ENCODE results near the gene BRD9. TPM values are rescaled to one million over a fixed set of nuclear protein-coding genes. Genes with fewer than 3 reads are reported as not detected.

Gene BRD9
- total and polyA plus RNA-seq, 2 donors (not counting 3 experiments of a cell fraction or from before 2014, with no cell fraction given), result 17.6 to 67.6 TPM

DNA sequence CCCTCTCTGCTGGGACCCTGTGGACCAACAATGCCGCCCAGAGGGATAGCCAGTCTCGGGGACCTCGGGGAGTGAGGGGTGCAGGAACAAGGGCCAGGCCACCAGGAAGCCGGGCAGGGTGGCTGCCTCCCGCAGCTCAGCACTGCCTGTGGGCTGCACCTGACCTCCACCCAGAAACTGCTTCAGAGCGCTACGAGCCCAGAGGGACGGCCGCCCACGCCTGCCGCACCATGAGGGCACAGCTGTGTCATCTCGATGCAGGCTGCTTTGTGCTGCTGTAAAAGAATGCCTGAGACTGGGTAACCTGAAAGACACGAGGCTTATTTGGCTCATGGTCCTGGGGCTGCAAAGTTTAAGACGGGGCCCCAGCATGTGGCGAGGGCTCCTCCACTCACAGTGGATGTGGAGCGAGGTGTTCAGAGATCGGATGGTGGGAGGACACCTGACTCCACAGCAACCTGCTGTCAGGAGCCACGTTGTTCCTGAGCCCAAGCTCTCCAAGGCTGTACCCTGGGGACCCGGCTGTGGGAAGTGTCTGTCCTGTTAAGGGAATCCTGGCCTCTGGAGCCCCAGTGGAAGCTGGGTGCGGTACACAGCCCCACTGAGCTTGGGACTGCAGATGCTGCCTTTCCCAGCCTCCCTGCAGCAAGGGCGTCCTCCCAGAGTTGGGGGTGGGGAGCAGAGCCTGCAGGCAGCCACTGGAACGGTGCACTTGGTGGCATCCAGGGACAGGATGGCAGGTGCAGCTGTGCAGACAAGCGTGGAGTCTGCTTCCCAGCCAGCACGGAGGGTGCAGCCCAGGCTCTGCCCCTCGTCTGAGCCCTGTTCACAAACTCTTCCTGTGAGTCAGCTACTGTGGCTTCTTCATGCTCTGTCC is 30.0 kb downstream of the BRD9 start:
- no peak for TF ChIP-seq POLR2AphosphoS5 (IDR thresholded peaks at IDR 0.05; ENCODE audit: insufficient read depth, low read depth, low read length)
- no peak for TF ChIP-seq GATA2 (IDR thresholded peaks at IDR 0.05; ENCODE audit: insufficient read depth, insufficient read length, low read depth, low read length)
- TF ChIP-seq, protein P1, sequence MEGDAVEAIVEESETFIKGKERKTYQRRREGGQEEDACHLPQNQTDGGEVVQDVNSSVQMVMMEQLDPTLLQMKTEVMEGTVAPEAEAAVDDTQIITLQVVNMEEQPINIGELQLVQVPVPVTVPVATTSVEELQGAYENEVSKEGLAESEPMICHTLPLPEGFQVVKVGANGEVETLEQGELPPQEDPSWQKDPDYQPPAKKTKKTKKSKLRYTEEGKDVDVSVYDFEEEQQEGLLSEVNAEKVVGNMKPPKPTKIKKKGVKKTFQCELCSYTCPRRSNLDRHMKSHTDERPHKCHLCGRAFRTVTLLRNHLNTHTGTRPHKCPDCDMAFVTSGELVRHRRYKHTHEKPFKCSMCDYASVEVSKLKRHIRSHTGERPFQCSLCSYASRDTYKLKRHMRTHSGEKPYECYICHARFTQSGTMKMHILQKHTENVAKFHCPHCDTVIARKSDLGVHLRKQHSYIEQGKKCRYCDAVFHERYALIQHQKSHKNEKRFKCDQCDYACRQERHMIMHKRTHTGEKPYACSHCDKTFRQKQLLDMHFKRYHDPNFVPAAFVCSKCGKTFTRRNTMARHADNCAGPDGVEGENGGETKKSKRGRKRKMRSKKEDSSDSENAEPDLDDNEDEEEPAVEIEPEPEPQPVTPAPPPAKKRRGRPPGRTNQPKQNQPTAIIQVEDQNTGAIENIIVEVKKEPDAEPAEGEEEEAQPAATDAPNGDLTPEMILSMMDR (IDR thresholded peaks at IDR 0.05; ENCODE audit: extremely low read depth in 1 of 2, insufficient read depth in 1 of 2, low read depth in 1 of 2, low read length in 2 of 2), result no peak
- no peak for TF ChIP-seq JUN (IDR thresholded peaks at IDR 0.05; ENCODE audit: borderline replicate concordance, insufficient read depth, insufficient read length, low read depth)
- no peak for TF ChIP-seq POLR2A (IDR thresholded peaks at IDR 0.05; ENCODE audit: low read depth, low read length)
- TF ChIP-seq FOS (IDR thresholded peaks at IDR 0.05; ENCODE audit: borderline replicate concordance, insufficient read depth, low read length), result no peak
- TF ChIP-seq MYC (IDR thresholded peaks at IDR 0.05; ENCODE audit: low read depth, low read length), result no peak
- TF ChIP-seq EZH2 (IDR thresholded peaks at IDR 0.05; ENCODE audit: borderline replicate concordance, low read depth, low read length, severe bottlenecking), result no peak
- TF ChIP-seq, protein P2, sequence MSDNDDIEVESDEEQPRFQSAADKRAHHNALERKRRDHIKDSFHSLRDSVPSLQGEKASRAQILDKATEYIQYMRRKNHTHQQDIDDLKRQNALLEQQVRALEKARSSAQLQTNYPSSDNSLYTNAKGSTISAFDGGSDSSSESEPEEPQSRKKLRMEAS (IDR thresholded peaks at IDR 0.05; ENCODE audit: insufficient read depth, insufficient read length), result no peak
- H3K4me2 ChIP-seq (ENCODE audit: insufficient read depth, low read length), result no peak overlapping the region
- dilution Hi-C loops (cut with MboI; ENCODE audit: extremely low pct_ligation_motif_present, low sequenced_read_pairs), result no loop called here
- no peaks in the 10 kb centered on the region for H3K9me3 ChIP-seq (replicated peaks; ENCODE audit: control insufficient read depth, insufficient read depth, low read length)
- FAIRE-seq (no peak), DNase-seq (ENCODE audit: low read depth, low spot score) (no peak)
- intact Hi-C loops (cut with micrococcal nuclease), result no loop called here
- no peak overlapping the region for H2AFZ ChIP-seq (ENCODE audit: low read depth, low read length)
- no peaks in the 10 kb centered on the region for H3K79me2 ChIP-seq (ENCODE audit: control insufficient read depth, insufficient read depth, low read length)
- H3K9me1 ChIP-seq (replicated peaks; ENCODE audit: control insufficient read depth, extremely low read depth, insufficient read depth, low read length), result no peaks in the 10 kb centered on the region
- H4K20me1 ChIP-seq (replicated peaks; ENCODE audit: control insufficient read depth, extremely low read depth, insufficient read depth, low read length), result no peaks in the 10 kb centered on the region
- no peak overlapping the region for H3K27ac ChIP-seq (ENCODE audit: insufficient read depth, low read depth, low read length)
- POLR2A ChIA-PET, result no interaction called here
- H3K4me1 ChIP-seq (ENCODE audit: control insufficient read depth, extremely low read depth, insufficient read depth, low read length), result no peaks in the 10 kb centered on the region
- CTCF ChIA-PET, result interaction anchor here (0.7 kb wide), 1 partner anchor 9 kb away, joined by 3 read pairs; no protein-coding TSS in a partner anchor
- H3K9ac ChIP-seq (replicated peaks; ENCODE audit: extremely low read depth, insufficient read depth, low read length), result no peak overlapping the region
- H3K4me3 ChIP-seq (replicated peaks in 1 of 3; ENCODE audit: insufficient read depth in 1 of 3, low read depth in 1 of 3, low read length in 3 of 3), result no peak overlapping the region
- no peaks in the 10 kb centered on the region for H3K27me3 ChIP-seq (ENCODE audit: control insufficient read depth in 2 of 2, insufficient read depth in 2 of 2, low read length in 2 of 2)
- BruUV-seq (replicated peaks), result no TSS peak
- peaks cover 0 to 26% of the 10 kb centered on the region in 2 experiments for H3K36me3 ChIP-seq (ENCODE audit: control insufficient read depth in 2 of 2, extremely low read depth in 1 of 2, insufficient read depth in 2 of 2, low read length in 2 of 2)

Data from endothelial cell of umbilical vein (primary cell).